ENCODE data around the gene OR52I1. TPM values are rescaled to one million over a fixed set of nuclear protein-coding genes. Genes with fewer than 3 reads are reported as not detected.

Gene OR52I1
- total RNA-seq, 4 donors from 2014 or later, result not detected

DNA sequence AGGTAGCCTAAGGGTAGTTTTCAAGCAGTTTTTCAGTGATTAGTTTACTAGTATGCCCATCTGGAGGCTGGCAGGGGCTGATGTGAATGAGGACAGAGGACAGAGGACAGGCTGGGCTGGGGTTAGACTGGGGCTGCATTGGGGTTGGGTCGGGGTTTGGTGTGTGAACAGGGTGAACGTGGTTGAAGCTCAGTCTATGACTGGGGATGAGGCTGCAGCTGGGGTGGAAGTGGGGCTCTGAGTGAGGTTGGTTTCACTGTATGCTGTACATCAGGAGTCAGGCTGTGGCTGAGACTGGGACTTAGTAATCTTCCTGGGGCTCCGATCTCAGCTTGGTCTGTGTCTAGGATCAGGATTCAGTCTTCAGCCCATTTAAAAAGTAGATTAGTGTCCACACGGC, 50.4 kb downstream of the OR52I1 start:
- TF ChIP-seq, protein P1, sequence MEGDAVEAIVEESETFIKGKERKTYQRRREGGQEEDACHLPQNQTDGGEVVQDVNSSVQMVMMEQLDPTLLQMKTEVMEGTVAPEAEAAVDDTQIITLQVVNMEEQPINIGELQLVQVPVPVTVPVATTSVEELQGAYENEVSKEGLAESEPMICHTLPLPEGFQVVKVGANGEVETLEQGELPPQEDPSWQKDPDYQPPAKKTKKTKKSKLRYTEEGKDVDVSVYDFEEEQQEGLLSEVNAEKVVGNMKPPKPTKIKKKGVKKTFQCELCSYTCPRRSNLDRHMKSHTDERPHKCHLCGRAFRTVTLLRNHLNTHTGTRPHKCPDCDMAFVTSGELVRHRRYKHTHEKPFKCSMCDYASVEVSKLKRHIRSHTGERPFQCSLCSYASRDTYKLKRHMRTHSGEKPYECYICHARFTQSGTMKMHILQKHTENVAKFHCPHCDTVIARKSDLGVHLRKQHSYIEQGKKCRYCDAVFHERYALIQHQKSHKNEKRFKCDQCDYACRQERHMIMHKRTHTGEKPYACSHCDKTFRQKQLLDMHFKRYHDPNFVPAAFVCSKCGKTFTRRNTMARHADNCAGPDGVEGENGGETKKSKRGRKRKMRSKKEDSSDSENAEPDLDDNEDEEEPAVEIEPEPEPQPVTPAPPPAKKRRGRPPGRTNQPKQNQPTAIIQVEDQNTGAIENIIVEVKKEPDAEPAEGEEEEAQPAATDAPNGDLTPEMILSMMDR (IDR thresholded peaks at IDR 0.05), result no peak
- DNase-seq (ENCODE audit: low spot score), result no peak
- no peak for ATAC-seq (ENCODE audit: low FRiP score)

Other genes starting within 250 kb of the OR52I1 start
- not detected for gene OR52B4, start 225.7 kb upstream of the OR52I1 start, total RNA-seq
- gene TRIM21, start 200.3 kb upstream of the OR52I1 start, total RNA-seq, result 10 to 100 TPM; 14.1 to 30.6 (median 17.3) TPM
- not detected for gene OR52K2, start 144.7 kb upstream of the OR52I1 start, total RNA-seq
- gene OR52K1, start 111.4 kb upstream of the OR52I1 start, total RNA-seq, result under 1 TPM in 1 of 4 donors, not detected in 3; 0.46 TPM
- not detected for gene OR52M1, start 48.8 kb upstream of the OR52I1 start, total RNA-seq
- not detected for gene OR52I2, start 12.3 kb upstream of the OR52I1 start, total RNA-seq
- gene TRIM68, start 14.2 kb downstream of the OR52I1 start, total RNA-seq, result 10 to 100 TPM in 2 of 4 donors, 1 to 10 TPM in 2; 7.0 to 18.0 (median 10.6) TPM
- gene OR51D1, start 43.4 kb downstream of the OR52I1 start, total RNA-seq, result not detected
- gene OR51E1, start 49.9 kb downstream of the OR52I1 start, total RNA-seq, result 1 to 10 TPM in 3 of 4 donors, under 1 TPM in 1; 0.60 to 8.7 (median 2.0) TPM
- under 1 TPM in 1 of 4 donors, not detected in 3; 0.19 TPM for gene OR51E2, start 103.8 kb downstream of the OR52I1 start, total RNA-seq
- not detected for gene MMP26, start 110.7 kb downstream of the OR52I1 start, total RNA-seq
- gene OR51F1, start 175.9 kb downstream of the OR52I1 start, total RNA-seq, result not detected
- not detected for gene OR52R1, start 210.3 kb downstream of the OR52I1 start, total RNA-seq
- gene OR51F2, start 227.3 kb downstream of the OR52I1 start, total RNA-seq, result not detected

Data from omental fat pad (tissue), 4 donors.